T follicular helper cell (primary cell): ENCODE data around the gene SRGAP2B.
"Not testable (repeated sequence)": the region's sequence is repeated elsewhere in the genome, so short reads cannot be mapped to it uniquely, and the experiment has no call there.

Experiments used
- DNase-seq: peaks from one replicate; pipeline ENCODE4 v3.0.0-alpha.2; 2020; ENCODE audit warnings: low read depth

The SRGAP2B gene

DNA sequence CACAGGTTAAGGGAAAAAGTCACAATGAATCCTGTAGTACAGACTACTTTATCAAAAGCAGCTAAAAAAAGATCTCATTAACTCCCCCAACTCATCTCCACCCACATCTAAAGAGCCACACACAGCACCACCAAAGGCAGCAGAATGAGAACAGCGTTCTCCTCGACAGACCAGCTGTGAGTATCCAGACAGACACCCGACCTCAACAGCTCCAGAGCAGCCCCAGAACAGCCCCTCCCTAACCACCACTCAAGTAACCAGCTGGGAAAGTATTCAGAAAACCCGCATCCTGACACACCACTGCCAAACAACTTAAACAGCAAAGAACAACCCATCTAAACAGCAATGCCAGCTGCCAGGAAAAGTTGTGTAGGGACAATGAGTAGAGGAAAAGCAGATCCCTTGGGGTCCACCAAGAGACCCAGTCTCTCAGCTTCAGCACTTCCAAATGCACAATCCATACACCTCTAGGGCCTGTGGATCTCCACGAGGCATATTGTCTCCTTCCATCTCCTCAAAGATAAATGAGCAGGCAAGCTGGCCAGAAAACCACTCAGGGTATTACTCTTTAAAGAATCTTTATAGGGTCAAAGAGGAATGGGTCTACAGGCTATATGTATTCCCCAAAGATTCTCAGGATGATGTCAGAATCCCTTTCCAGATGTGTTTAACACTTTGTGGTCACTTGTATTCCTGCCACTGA is 49.4 kb downstream of the SRGAP2B start:
- not testable (repeated sequence) for DNase-seq

DNA sequence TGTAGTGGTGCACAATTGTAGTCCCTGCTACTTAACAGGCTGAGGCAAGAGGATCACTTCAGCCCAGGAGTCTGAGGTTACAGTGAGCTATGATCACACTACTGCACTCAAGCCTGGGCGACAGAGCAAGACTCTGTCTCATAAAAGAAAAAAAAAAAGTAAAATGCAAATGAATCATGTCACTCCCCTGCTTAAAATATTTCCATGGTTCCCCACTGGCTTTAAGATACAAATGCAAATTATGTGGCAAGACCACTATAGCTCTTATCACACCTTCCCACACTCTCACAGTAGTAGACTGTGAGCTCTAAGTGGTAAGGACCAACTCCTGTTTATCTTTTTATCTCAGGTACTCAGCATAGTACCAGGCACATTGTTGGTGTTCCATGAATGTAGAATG is 53.6 kb downstream of the SRGAP2B start:
- DNase-seq = not testable (repeated sequence)

DNA sequence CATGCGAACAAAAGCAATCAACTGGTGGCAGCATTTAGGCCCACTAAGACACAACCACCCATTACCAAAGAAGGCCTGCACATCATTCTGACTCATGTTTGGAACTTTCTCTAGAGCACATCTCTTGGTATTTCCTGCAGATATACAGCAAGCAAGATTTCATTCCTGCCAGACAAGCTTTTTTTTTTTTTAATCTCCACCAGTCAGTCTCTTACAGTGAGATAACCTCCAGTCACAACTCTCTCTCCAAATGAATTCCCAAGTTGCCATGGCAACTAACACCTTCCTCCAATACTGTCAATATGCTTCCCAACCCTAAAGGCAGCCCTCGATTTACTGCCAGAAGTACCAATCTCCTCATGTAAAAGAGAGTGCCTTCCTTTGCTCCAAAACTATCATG is 59.1 kb downstream of the SRGAP2B start:
- DNase-seq = not testable (repeated sequence)

DNA sequence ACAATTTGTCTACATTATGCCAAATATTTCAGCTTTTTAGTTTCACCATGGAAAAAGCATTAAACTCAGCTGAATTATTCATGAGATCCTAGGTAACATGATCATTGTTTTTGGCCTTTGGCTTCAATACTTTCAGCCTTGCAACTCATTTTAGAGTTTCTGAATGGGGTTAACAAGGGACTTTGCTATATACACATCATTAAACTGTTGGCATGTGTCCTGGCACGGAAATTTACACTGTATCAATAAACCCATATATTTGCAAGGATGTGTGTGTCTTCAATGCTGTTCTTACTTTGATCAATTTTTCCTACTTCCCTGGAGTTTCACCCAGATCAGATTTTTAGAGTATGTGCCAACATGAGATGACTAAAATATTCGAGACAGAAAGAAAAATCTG is 61.6 kb downstream of the SRGAP2B start:
- DNase-seq = not testable (repeated sequence)

DNA sequence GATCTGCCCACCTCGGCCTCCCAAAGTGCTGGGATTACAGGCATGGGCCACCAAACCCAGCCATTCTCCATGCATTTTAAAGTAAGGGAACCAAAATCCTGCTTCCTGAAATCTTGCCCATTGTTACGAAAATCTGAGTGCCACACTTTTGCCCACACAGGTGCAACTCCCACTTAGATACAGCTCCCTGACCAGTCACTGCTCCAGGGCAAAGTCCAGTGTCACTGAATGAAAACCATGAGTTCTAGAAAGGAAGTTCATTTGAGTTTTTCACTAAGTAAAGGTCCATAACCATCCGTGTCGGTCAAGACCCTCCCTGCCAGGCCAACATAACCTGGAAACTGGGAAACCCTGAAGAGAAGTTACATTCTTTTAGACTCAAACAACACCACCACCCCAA is 67.9 kb downstream of the SRGAP2B start:
- not testable (repeated sequence) for DNase-seq

DNA sequence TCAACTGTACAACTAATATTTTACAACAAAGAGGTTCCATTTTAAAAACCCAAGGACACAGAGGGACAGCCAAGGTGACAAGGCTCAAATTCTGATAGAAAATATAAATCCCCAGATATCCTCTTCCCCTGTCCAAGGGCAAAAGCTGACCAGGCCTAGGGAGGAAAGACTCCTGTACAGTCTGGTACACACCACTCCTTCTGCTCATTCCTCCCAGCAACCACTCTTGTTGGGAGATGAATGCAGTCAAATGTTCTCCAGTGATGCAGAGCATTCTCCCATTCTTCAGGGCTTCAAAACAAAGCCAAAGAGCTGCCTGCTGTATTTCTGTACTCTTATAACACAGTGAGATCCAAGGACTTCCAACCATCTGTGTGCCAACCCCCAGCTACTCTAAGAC is 69.8 kb downstream of the SRGAP2B start:
- DNase-seq = not testable (repeated sequence)

DNA sequence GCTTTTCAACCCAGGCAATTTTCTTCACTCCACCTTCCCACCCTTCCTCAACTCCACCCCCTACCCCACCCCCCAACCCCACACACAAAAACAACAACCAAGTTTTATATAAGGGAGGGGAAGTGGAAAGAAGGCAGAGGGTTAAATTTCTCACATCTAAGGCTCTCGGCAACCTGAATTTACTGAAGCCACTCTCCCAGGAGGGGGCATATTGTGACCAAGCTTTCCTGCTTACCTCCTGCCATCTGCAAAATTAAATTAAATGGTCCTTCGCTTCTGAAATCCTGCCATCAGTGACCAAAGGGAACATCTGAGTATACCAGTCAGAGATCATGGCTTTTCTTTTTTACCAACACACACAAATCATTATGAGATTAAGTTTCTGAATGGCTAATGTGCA is 72.9 kb downstream of the SRGAP2B start:
- not testable (repeated sequence) for DNase-seq

DNA sequence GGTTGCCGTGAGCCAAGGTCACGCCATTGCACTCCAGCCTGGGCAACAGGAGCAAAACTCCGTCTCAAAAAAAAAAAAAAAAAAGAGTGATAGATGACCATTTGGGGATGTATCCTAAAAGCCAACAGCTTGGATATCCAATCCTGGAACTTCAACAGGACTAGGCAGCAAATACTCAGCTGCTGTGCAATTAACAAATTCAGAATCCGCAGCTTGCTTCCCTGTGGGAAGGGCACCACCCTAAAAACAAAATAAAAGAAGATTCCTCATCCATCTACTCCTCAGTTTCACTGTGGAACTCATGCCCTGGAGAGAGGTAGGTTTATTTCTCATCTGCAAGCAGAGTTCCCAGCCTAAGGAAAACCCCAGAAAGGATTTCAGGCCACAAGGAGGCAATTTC is 73.4 kb downstream of the SRGAP2B start:
- not testable (repeated sequence) for DNase-seq

DNA sequence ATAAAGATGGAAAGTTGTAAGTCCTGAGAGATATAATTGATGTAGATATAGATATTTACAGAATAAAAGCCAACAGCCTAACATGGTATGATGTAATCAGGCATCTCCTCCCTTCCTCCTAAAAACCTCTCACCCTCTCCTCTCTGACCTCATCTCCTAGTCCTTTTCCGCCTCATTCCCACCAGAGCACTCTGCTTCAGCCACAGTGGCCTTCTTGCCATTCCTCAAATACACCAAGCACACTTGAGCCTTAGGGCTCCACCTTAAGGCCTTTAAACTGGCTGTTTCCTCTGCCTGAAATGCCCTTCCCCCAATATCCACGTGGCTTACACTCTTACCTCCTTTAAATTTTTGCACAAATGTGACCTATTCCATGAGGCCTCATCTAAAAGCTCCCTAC is 75.4 kb downstream of the SRGAP2B start:
- DNase-seq = not testable (repeated sequence)

DNA sequence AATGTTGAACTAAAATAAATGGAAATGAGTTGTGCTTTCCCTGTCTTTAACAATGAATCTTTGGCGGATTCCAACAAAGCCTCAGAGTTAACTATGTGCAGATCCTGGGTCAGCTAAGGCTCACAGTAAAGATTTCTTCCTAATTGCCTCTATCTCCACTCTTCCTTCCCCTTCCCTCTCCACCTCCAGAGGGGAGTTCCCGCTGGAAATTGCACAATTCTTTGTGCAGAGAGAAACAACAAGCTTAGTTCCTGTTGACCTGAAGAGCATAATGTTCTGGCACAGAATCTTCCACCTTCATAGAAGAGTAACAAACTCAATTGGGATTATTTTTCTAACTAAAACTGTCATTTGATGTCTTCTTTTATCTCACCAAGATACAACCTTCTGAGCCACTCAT is 77.4 kb downstream of the SRGAP2B start:
- DNase-seq = not testable (repeated sequence)

DNA sequence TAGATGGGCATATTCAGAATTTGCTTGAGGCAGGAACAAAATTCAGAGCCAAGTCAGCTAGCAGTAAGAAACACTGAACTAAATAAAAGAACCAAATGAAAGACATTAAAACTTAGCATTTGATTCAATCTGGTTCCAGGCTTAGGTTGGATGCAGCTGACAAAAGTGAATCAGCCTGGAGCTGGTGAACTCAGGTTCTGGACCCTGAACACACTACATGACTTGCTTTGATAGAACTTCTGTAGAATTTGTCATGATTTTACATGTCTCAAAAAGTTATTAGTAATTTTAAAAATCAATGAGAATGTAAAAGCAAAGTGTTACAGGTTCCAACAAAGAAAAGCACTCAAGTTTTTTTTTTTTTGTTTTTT is 78.7 kb downstream of the SRGAP2B start:
- not testable (repeated sequence) for DNase-seq

DNA sequence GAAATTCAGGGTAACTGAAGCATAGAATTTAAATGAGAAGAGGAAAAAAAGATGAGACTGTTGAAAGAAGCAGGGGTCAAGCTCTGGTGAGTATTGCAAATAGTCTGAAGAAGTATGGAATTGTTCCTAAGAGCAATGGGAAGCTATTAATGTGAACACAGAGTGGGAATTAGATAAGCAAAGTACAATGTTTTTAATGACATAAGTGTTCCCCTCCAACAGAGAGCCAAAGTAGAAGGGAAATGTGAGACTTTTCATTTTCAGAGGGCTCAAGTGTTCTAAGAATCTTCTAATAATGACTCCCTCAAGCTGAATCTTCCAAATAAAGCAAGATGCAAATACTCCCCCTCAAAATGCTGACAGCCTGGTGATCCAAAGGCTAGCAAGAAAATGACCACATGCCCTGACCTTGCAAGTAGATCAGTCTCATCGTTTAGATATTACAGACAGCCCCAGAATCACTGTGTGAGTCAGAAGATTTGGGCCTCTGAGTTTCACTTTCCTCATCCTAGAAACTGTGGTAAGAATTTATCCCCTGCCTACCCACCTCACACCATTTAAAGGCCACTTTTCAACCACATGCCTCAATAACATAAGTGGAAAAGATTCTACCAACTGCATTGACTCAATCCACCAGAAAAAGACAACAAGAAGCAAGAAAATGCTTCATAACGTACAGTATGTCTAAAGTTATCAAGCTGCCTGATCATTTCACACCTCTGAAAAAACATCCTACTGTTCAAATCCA is 79.2 kb downstream of the SRGAP2B start:
- DNase-seq = not testable (repeated sequence)

DNA sequence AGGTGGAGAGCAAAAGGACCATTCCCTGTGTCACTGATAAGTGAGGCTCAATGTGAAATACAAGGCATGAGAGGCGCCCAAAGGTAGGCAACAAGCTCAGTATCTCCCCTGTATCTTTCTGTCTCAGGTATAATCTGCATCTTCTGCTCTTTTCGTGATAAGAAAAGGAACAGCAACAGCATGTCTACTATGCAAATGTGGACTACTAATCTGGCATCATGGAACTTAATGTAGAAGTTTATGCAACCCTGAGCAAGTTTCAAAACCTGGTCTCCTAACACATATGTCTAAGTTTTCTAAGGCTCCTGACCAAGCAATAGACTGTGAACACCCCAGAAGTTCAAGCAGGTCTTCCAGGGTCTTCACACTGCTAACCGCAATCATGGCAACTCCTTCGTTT is 81.8 kb downstream of the SRGAP2B start:
- not testable (repeated sequence) for DNase-seq

DNA sequence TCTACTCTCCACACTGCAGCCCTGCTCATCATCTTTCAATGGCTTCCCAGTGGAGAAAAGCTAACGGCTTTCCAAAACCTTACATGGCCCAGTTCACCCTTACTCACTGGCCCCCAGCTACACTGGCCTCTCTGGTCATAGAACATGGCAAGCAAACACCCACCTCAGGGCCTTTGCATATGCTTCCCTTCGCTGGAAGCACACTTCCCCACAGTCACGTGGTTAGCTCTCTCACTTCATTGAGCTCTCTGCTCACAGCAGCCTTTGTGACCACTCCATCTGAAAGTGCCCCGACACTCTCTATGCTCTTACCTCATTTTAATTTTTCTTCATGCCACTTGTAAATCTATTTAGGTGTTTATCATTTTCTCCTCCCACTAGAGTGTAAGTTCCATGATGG is 83.3 kb downstream of the SRGAP2B start:
- not testable (repeated sequence) for DNase-seq

DNA sequence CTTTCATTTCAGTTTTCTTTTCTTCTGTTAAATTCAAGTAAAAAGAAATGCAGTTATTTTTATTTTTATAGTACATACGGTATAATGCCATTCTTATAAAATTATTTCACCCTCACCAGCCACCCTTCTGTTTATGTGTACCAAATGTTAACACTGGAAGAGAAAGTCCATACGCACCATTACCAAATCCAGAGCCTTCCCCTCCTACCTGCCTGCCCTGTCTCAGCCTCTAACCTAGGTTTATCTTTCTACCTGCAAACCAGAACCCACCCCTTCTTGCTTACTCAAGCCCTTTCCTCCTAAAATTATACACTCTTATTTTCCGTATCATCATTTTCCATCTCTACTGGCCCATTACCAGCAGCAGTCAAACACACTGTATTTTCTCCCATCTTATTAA is 84.5 kb downstream of the SRGAP2B start:
- DNase-seq = not testable (repeated sequence)

DNA sequence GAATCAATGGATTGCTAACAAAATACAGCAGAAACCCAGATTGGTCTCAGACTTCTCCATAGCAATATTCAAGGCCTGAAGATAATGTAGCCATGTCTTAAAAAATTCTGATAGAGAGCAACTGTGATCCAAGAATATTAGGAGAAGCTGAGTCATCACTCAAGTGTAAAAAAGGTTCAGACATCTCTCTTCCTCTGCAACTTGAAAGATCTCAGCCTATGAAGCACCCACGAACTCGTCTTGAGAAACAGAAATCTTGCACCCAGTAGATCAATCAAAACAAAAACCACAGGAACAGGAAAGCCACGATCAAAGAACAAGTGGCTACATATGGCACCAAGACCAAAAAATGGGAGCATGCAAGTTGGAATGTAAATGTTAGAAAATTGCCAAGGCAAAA is 85.2 kb downstream of the SRGAP2B start:
- not testable (repeated sequence) for DNase-seq

DNA sequence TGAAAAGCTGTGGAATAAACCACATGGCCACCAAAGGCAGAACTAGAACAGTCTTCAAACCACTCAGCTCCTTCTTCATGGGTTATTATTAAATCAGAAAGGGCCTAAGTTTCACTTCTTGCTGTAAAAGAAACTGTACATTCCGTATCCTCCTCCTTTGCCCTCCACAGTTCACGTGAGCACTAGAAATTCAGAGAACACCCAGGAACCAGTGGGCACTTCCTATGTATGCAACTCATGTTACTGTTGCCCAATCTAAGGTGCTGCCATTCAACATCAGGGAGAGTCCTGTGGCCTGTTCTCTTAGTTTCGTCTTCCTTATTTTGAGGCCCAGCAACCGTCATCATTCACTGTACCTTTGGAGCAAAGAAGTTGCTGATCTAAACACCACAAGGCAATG is 86.7 kb downstream of the SRGAP2B start:
- not testable (repeated sequence) for DNase-seq

DNA sequence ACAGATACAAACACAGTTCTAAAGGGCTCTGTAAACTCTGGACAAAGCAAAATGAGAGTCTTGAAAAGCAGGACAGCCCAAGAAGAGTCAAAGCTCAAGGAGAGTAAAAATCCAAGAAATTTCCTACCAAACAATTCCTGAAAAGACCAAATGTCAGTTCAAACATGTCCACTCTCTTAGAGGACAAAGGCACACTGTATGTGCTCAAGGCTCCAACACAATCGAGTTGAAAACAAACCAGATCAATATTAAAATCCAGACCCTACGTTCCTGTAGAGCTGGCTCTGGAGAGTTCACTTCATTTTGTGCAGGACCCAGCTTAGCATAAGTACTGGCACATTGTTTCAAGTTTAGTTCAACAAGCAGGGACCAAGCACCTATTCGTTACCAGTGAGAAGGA is 90.0 kb downstream of the SRGAP2B start:
- not testable (repeated sequence) for DNase-seq

DNA sequence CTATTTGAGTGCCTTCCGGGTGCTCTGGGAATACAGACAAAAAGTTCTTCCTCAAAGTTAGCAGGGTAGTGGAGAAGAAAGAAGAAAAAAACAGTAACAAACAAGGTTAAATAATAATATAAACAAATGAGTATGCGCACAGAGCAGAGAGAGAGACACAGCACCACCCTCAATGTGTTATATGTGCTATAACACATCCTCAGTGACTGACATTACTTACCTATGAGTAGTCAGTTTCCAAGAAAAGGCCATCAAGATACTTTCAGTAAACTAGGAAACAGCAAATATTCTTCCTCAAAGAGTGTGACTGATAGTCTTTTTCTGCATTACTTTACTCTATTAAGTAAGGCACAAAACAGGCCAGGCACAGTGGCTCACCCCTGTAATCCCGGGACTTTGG is 93.7 kb downstream of the SRGAP2B start:
- not testable (repeated sequence) for DNase-seq

DNA sequence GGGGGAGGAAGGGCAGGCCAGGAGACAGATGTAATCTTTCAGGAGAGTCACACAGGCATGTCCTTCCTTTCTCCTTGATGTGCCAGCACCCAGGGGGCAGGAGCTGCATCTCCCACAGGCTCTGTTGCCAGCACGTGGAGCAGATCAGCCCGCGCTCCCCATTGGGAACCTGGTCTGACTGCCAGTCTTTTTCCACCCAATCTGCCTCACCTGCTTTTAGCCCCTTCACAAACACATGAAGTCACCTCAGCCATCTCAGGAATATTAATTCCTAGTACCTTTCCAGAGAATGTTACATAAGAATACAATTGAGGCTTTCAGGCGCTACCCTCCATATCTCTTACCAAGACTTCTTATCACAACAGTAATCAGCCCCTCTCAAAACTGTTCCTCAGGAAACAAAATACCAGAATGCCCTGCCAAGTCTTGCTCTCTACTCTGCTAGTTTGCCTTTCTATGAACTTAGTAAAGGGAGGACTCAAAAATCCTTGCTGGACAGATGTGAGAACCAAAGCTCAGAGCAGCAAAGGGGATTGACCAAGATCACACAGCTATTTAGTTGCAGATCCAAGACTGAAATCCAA is 94.3 kb downstream of the SRGAP2B start:
- not testable (repeated sequence) for DNase-seq

DNA sequence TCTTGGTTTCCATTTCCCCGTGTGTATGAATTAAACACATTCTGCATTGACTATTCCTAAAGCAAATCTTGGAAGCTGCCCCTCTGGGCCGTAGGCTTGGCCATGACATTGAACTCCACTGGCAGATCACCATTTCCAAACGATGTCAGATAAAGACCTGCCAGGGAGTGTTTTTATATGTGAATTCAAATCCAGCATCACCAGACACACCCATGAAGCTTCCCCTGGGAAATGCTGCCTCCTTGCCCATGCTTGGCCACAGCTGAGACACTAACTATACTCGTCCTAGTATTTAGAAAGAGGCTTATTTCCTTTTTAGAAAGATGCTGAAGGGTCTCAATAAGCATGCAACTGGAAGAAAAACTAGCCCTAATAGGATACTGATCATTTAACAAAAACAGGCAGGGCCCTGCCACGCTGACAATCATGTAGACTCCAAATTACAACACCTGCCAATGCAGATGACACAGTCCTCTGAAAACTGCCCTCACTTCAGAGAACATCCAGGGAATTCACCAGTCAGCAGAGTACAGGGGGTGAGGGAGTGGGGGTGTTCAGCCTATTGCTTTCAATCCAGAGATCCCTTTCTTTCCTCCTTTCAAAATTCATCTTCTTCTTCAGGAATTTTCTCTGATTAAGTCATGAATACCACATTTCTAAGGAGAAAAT is 94.9 kb downstream of the SRGAP2B start:
- DNase-seq = not testable (repeated sequence)

DNA sequence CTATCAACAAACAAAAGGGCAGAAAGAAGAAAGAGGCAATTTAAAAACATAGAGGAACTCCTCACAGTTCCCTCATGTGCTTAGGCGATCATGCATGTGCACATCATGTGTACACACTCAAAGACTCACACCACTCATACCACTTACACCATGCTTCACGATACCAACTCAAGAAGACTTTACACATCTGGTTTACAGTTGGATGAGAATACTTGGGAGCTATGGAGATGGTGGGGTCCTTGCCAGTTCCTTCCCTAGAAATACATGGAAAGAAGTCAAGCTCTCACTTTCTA is 96.2 kb downstream of the SRGAP2B start:
- not testable (repeated sequence) for DNase-seq
